DMS153 (cell line): ENCODE results near the gene WFDC1.
"Not testable (repeated sequence)": the region's sequence is repeated elsewhere in the genome, so short reads cannot be mapped to it uniquely, and the experiment has no call there.

Source experiments
- DNase-seq: peaks from one replicate; lab custom pipeline; 2025; lab: John Stamatoyannopoulos, UW

WFDC1 gene

GRCh38 chr16:84327926-84328505 is 33.3 kb downstream of the WFDC1 start:
- DNase-seq = no peak

GRCh38 chr16:84329016-84329415 is 34.3 kb downstream of the WFDC1 start:
- no peak for DNase-seq

- no peak for DNase-seq
Observed at GRCh38 chr16:84329843-84330684, 35.4 kb downstream of the WFDC1 start.

GRCh38 chr16:84330685-84331050 is 36.0 kb downstream of the WFDC1 start:
- no peak for DNase-seq

GRCh38 chr16:84331998-84332780 is 37.5 kb downstream of the WFDC1 start:
- DNase-seq = no peak

GRCh38 chr16:84332975-84333684 is 38.5 kb downstream of the WFDC1 start:
- DNase-seq = no peak

GRCh38 chr16:84334058-84334457 is 39.4 kb downstream of the WFDC1 start:
- no peak for DNase-seq

- no peak for DNase-seq
Observed at GRCh38 chr16:84334482-84334881, 39.8 kb downstream of the WFDC1 start.

- not testable (repeated sequence) for DNase-seq
Observed at GRCh38 chr16:84337236-84337635, 42.6 kb downstream of the WFDC1 start.

- no peak for DNase-seq
Observed at GRCh38 chr16:84339311-84339710, 44.6 kb downstream of the WFDC1 start.

- no peak for DNase-seq
Observed at GRCh38 chr16:84339766-84340165, 45.1 kb downstream of the WFDC1 start.

- no peak for DNase-seq
Observed at GRCh38 chr16:84340325-84341040, 45.8 kb downstream of the WFDC1 start.

- no peak for DNase-seq
Observed at GRCh38 chr16:84341528-84342295, 47.0 kb downstream of the WFDC1 start.

GRCh38 chr16:84343800-84344199 is 49.1 kb downstream of the WFDC1 start:
- DNase-seq = not testable (repeated sequence)

GRCh38 chr16:84344781-84345180 is 50.1 kb downstream of the WFDC1 start:
- no peak for DNase-seq

- no peak for DNase-seq
Observed at GRCh38 chr16:84347161-84347560, 52.5 kb downstream of the WFDC1 start.

- no peak for DNase-seq
Observed at GRCh38 chr16:84348386-84348888, 53.8 kb downstream of the WFDC1 start.

GRCh38 chr16:84349862-84350684 is 55.4 kb downstream of the WFDC1 start:
- no peak for DNase-seq

- no peak for DNase-seq
Observed at GRCh38 chr16:84350685-84351400, 56.2 kb downstream of the WFDC1 start.
